SH-SY5Y (cell line): ENCODE measurements around the gene CLECL1.

Experiments used
- GATA2 ChIP-seq: IDR thresholded peaks from 2 replicates; pipeline ENCODE4 v1.6.1; 2011; ENCODE audit warnings: mild to moderate bottlenecking, low read depth, low read length
- GATA3 ChIP-seq: IDR thresholded peaks from 2 replicates; pipeline ENCODE4 v1.6.1; 2011; ENCODE audit warnings: low read depth, mild to moderate bottlenecking, low read length, moderate library complexity

- TF ChIP-seq GATA2 (no peak), GATA3 (no peak)
Measured at GRCh38 chr12:9742661-9743060, 9.8 kb upstream of the CLECL1 start.
